ENCODE measurements around the gene THSD4.

- no peak for TF ChIP-seq CTCF (IDR thresholded peaks at IDR 0.05)
- no peak for TF ChIP-seq SIN3A (IDR thresholded peaks at IDR 0.05; ENCODE audit: borderline replicate concordance, insufficient read depth, low read depth, low read length)
- TF ChIP-seq REST (IDR thresholded peaks at IDR 0.05; ENCODE audit: insufficient read depth in 1 of 2, low read depth in 2 of 2, low read length in 1 of 2) = no peak
- no peak for TF ChIP-seq POLR2AphosphoS5 (IDR thresholded peaks at IDR 0.05; ENCODE audit: low read depth, low read length)
Measured at GRCh38 chr15:71510763-71511162, 395.5 kb downstream of the THSD4 start.
